GM06990 (cell line): ENCODE results near the gene SERPINB2.

Experiments
- DNase-seq: peaks from one replicate; pipeline ENCODE4 v3.0.0-alpha.2; 2011; ENCODE audit not compliant: insufficient read length; ENCODE audit errors: extremely low read depth
- H3K27me3 ChIP-seq: replicated peaks from 2 replicates; pipeline ENCODE4 v1.6.0; 2011; ENCODE audit warnings: low read length; ENCODE audit not compliant: control insufficient read depth, insufficient read depth
- H3K36me3 ChIP-seq: 2 replicates; pipeline ENCODE4 v1.5.1; 2011; ENCODE audit warnings: low read length; ENCODE audit not compliant: control insufficient read depth, insufficient read depth
- H3K4me3 ChIP-seq: replicated peaks from 2 replicates; pipeline ENCODE4 v1.5.1; 2011; ENCODE audit warnings: low read depth, mild to moderate bottlenecking, control low read depth, low read length
- TF ChIP-seq, protein P1 (sequence below): IDR thresholded peaks from 2 replicates; pipeline ENCODE4 v1.5.1; 2011; ENCODE audit warnings: low read length, control low read depth, mild to moderate bottlenecking, inconsistent platforms; ENCODE audit not compliant: insufficient read depth, poor library complexity, severe bottlenecking

SERPINB2 gene

DNA sequence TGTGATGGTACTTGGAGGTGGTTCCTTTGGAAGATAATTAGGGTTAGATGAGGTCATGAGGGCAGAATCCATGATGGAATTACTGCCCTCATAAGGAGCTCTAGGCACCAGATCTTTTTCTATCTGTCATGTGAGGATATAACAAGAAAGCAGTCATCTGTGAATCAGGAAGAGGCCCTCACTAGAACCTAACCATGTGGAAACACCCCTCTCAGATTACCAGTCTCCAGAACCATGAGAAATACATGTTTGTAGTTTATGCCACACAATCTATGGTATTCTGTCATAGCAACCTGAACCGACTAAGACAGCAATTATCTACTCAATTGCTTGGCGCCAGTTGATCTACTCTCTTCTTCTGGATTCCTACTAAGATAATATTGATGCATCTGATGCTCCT is 17.9 kb downstream of the SERPINB2 start:
- no peak for DNase-seq
- TF ChIP-seq, protein P1, sequence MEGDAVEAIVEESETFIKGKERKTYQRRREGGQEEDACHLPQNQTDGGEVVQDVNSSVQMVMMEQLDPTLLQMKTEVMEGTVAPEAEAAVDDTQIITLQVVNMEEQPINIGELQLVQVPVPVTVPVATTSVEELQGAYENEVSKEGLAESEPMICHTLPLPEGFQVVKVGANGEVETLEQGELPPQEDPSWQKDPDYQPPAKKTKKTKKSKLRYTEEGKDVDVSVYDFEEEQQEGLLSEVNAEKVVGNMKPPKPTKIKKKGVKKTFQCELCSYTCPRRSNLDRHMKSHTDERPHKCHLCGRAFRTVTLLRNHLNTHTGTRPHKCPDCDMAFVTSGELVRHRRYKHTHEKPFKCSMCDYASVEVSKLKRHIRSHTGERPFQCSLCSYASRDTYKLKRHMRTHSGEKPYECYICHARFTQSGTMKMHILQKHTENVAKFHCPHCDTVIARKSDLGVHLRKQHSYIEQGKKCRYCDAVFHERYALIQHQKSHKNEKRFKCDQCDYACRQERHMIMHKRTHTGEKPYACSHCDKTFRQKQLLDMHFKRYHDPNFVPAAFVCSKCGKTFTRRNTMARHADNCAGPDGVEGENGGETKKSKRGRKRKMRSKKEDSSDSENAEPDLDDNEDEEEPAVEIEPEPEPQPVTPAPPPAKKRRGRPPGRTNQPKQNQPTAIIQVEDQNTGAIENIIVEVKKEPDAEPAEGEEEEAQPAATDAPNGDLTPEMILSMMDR = no peak
- H3K4me3 ChIP-seq = no peak overlapping the region
- H3K27me3 ChIP-seq = no peaks in the 10 kb centered on the region
- H3K36me3 ChIP-seq = no peaks in the 10 kb centered on the region

DNA sequence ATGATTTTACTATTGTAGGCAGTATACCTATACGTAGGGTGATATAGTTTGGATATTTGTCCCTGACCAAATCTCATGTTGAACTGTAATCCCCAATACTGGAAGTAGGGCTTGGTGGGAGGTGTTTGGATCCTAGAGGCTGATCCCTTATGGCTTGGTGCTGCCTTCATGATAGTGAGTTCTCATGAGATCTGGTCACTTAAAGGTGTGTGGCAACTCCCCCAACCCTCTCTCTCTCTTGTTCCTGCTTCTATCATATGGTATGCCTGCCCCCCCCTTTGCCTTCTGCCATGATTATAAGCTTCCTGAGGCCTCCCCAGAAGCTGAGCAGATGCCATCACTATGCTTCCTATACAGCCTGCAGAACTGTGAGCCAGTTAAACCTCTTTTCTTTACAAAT is 18.6 kb downstream of the SERPINB2 start:
- no peaks in the 10 kb centered on the region for H3K36me3 ChIP-seq
- H3K4me3 ChIP-seq = no peak overlapping the region
- H3K27me3 ChIP-seq = no peaks in the 10 kb centered on the region
- TF ChIP-seq, protein P1 = no peak
- no peak for DNase-seq

DNA sequence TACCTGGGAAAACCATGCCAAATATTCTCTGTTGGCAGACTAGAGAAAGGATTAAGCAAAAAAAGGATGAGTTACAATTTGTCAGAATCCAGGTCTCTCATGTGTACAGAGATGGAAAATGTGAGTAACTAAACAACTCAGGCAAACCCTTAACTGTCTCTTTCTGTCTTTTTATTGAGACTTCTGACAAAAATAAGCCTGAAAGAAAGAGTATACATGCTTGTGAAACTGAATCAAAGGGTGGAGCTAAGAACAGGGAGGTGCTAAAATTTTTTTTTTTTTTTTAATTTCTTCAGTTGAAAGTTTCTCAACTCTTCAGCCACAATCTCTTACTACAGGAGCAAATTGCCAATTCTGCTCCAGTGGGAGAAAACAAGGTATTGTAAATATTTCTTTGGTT is 20.2 kb downstream of the SERPINB2 start, which contains the start of gene SERPINB10:
TSS of gene SERPINB10 (plus strand) at position 295 of the 400 bp plus-strand sequence. CDS start 7,553 bp downstream, outside the sequence.
- no peak within 1 kb of the TSS; the same call in 1 of the 2 replicates for H3K4me3 ChIP-seq
- no peaks in the 10 kb centered on the region for H3K36me3 ChIP-seq
- DNase-seq = peak; percentile 28

DNA sequence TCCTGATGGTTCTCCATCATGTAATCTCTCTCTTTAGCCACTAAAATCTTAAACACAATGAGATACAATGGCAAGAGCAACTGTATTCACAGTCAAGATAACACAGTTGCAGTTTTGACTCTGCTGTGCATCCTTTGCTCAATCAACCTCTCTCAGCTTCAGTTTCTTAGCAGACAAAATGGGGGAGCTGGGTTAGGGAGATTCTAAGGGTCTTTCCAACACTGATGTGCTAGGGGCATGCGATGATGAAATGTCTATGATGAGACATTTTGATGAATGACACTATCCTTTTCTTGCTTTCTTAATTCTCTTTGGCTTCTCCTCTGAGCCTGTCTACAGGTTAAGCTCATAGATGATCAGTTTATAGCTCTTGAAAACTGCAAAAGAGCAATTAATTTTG is 21.4 kb downstream of the SERPINB2 start:
- H3K36me3 ChIP-seq = no peaks in the 10 kb centered on the region
- no peaks in the 10 kb centered on the region for H3K27me3 ChIP-seq
- TF ChIP-seq, protein P1 = no peak
- no peak for DNase-seq
- H3K4me3 ChIP-seq = no peak overlapping the region; the same call in 1 of the 2 replicates

More for the DNA sequence above, 20.2 kb downstream of the SERPINB2 start, which contains the start of gene SERPINB10:
- TF ChIP-seq, protein P1 = no peak
- H3K27me3 ChIP-seq = no peaks in the 10 kb centered on the region

DNA sequence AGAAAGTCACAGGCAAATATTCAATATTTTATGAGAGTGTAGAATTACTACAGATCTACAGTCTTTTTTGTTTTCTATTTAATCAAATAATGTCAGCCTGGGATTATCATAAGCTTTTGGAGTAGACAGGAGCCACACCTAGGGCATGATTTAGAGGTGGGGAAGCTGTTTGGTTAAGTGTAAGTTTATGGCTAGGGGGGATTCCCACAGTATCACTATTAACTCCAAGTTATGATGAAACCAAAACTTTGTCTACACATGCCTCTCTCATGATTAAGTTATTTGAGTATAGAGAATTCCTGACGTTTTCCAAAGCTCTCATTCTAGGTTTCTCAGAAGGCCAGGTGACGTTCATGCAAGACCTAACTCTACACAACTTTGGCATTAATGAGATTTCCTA is 22.4 kb downstream of the SERPINB2 start:
- H3K4me3 ChIP-seq = no peak overlapping the region
- TF ChIP-seq, protein P1 = no peak

DNA sequence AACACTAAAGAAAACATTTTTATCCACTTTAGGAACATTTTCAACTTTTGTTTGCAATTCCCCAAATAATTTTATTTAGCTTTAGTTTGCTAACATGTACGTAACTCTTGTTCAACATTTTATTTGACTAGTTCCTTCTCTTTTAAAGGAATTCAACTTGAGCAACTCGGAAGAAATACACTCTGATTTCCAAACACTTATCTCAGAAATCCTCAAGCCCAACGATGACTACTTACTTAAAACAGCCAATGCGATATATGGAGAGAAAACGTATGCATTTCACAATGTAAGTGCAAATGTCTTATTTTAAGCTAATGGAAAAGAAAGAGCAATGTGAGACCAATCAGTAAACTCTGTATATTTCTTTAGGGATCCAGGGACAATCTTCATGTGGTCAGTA is 30.3 kb downstream of the SERPINB2 start:
- no peaks in the 10 kb centered on the region for H3K27me3 ChIP-seq
- TF ChIP-seq, protein P1 = no peak
- no peak for DNase-seq
- H3K4me3 ChIP-seq = no peak overlapping the region
- H3K36me3 ChIP-seq = no peaks in the 10 kb centered on the region

More for the DNA sequence above, 22.4 kb downstream of the SERPINB2 start:
- H3K27me3 ChIP-seq = no peaks in the 10 kb centered on the region
- H3K36me3 ChIP-seq = no peaks in the 10 kb centered on the region
- DNase-seq = no peak
